CD4-positive, alpha-beta T cell (primary cell): Measurements from ENCODE around the gene MCU. TPM values are rescaled to one million over a fixed set of nuclear protein-coding genes. Genes with fewer than 3 reads are reported as not detected.

Experiments used
- ATAC-seq: fragments of 200-7000 bp; cut with Tn5 transposase; one replicate; pipeline ENCODE4 v1.10.0; 2022; ENCODE audit warnings: mild to moderate bottlenecking; ENCODE audit not compliant: poor library complexity
- CTCF ChIA-PET: fragments of 350-600 bp; sonication (Branson Sonifier 250); formaldehyde crosslinking; loops from one replicate; lab custom pipeline; 2021; ENCODE audit warnings: antibody characterized with exemption, inconsistent platforms; lab: Charles Lee
- POLR2A ChIA-PET: fragments of 350-600 bp; sonication (Branson Sonifier 250); formaldehyde crosslinking; loops from one replicate; lab custom pipeline; 2021; ENCODE audit warnings: antibody characterized with exemption, inconsistent platforms; lab: Charles Lee
- DNase-seq, 14 experiments: peaks; one replicate each; pipeline ENCODE4 v3.0.0-alpha.2; 2013 to 2020; ENCODE audit warnings: mixed read lengths in 2 of 14
- H3K27ac ChIP-seq, 2 donors: one replicate each; pipeline versions ENCODE4 v1.5.1 to v1.7.0; 2013; ENCODE audit warnings: low read length in 2 of 2, low read depth in 1 of 2, mild to moderate bottlenecking in 1 of 2
- H3K27me3 ChIP-seq, 2 experiments: 1 replicate in 1 of 2; 2 replicates in 1 of 2; pipeline versions ENCODE4 v1.6.1 to v1.7.0; 2013; ENCODE audit warnings: low read length in 2 of 2, control low read depth in 1 of 2, mild to moderate bottlenecking in 1 of 2, moderate library complexity in 1 of 2; ENCODE audit not compliant: insufficient read depth in 2 of 2, control insufficient read depth in 1 of 2
- H3K36me3 ChIP-seq: one replicate; pipeline ENCODE4 v1.6.1; 2013; ENCODE audit warnings: low read length, control low read depth; ENCODE audit not compliant: insufficient read depth
- H3K4me1 ChIP-seq: one replicate; pipeline ENCODE4 v1.6.1; 2013; ENCODE audit warnings: low read length, control low read depth; ENCODE audit not compliant: insufficient read depth
- H3K4me3 ChIP-seq: one replicate; pipeline ENCODE4 v1.5.1; 2013; ENCODE audit warnings: mild to moderate bottlenecking, low read length, moderate library complexity
- H3K9me3 ChIP-seq, 2 experiments: 1 replicate in 1 of 2; 2 replicates in 1 of 2; pipeline versions ENCODE4 v1.6.1 to v1.7.0; 2013; ENCODE audit warnings: low read length in 2 of 2, mild to moderate bottlenecking in 2 of 2, control low read depth in 1 of 2, moderate library complexity in 1 of 2; ENCODE audit not compliant: control insufficient read depth in 1 of 2, insufficient read depth in 1 of 2
- H3K27ac Mint-ChIP-seq: one replicate; pipeline ENCODE4 v1.8.0; 2020; ENCODE audit warnings: mixed read lengths
- H3K27me3 Mint-ChIP-seq: one replicate; pipeline ENCODE4 v1.8.0; 2021; ENCODE audit warnings: mixed read lengths
- H3K36me3 Mint-ChIP-seq: one replicate; pipeline ENCODE4 v1.8.0; 2021; ENCODE audit warnings: low read depth, mixed read lengths
- H3K4me1 Mint-ChIP-seq: one replicate; pipeline ENCODE4 v1.8.0; 2021; ENCODE audit warnings: low read depth, mixed read lengths
- H3K4me3 Mint-ChIP-seq: one replicate; pipeline ENCODE4 v1.8.0; 2020; ENCODE audit warnings: mild to moderate bottlenecking, mixed read lengths
- H3K9me3 Mint-ChIP-seq: one replicate; pipeline ENCODE4 v1.8.0; 2020; ENCODE audit warnings: mixed read lengths
- CTCF ChIP-seq: fragments of 200-600 bp; IDR thresholded peaks from one replicate; pipeline ENCODE4 v1.8.0; 2022; ENCODE audit warnings: antibody characterized with exemption, mild to moderate bottlenecking
- intact Hi-C, 2 experiments: fragments of 100-400 bp; cut with DNase I in 1 of 2; cut with micrococcal nuclease in 1 of 2; formaldehyde crosslinking; loops; one replicate each; pipeline versions ENCODE4 v1.15.1 to v1.9.0; 2023 to 2025; cut with DNase I, micrococcal nuclease
- total RNA-seq, 174 experiments: library from RNA in 2 of 174; stranded (reverse) in 2 of 174; gene quantifications; one replicate each; pipeline ENCODE4 v1.2.3 and lab custom pipeline; 2021 to 2026

MCU gene
- total RNA-seq, 2 experiments from 2014 or later: 10.3 to 12.0 TPM

GRCh38 chr10:72888151-72888638 is 196.3 kb downstream of the MCU start:
- no peaks in the 10 kb centered on the region for H3K27me3 Mint-ChIP-seq
- H3K36me3 Mint-ChIP-seq: peaks cover 26% of the 10 kb centered on the region
- ChIA-PET CTCF (no interaction called here), POLR2A (no interaction called here)
- no peak overlapping the region for H3K27ac Mint-ChIP-seq
- ATAC-seq (no peak), DNase-seq (no peak)
- Histone ChIP-seq H3K4me3 (no peak overlapping the region), H3K4me1 (peaks cover 3% of the 10 kb centered on the region), H3K27me3 (no peaks in the 10 kb centered on the region), H3K27ac (no peak overlapping the region), H3K9me3 (no peaks in the 10 kb centered on the region), H3K36me3 (peaks cover 2% of the 10 kb centered on the region)
- H3K4me3 Mint-ChIP-seq: no peak overlapping the region
- H3K9me3 Mint-ChIP-seq: no peaks in the 10 kb centered on the region
- peaks cover 14% of the 10 kb centered on the region for H3K4me1 Mint-ChIP-seq
- intact Hi-C loops: no loop called here
- TF ChIP-seq CTCF: no peak

GRCh38 chr10:72889391-72889831 is 197.5 kb downstream of the MCU start:
- no peak for TF ChIP-seq CTCF
- H3K9me3 ChIP-seq: no peaks in the 10 kb centered on the region
- peaks cover 3% of the 10 kb centered on the region for H3K4me1 ChIP-seq
- Mint-ChIP-seq H3K27ac (no peak overlapping the region), H3K4me3 (no peak overlapping the region), H3K27me3 (peaks cover 8% of the 10 kb centered on the region), H3K36me3 (peaks cover 26% of the 10 kb centered on the region), H3K4me1 (peaks cover 14% of the 10 kb centered on the region), H3K9me3 (no peaks in the 10 kb centered on the region)
- H3K27ac ChIP-seq: no peak overlapping the region
- CTCF ChIA-PET: no interaction called here
- POLR2A ChIA-PET: no interaction called here
- DNase-seq (no peak), ATAC-seq (no peak)
- no peak overlapping the region for H3K4me3 ChIP-seq
- H3K27me3 ChIP-seq: no peaks in the 10 kb centered on the region
- intact Hi-C loops: no loop called here
- peaks cover 2% of the 10 kb centered on the region for H3K36me3 ChIP-seq

- no peak overlapping the region for H3K27ac ChIP-seq
- Mint-ChIP-seq H3K4me1 (peaks cover 14% of the 10 kb centered on the region), H3K4me3 (no peak overlapping the region), H3K27ac (no peak overlapping the region), H3K27me3 (peaks cover 10% of the 10 kb centered on the region), H3K9me3 (no peaks in the 10 kb centered on the region), H3K36me3 (peaks cover 22% of the 10 kb centered on the region)
- CTCF ChIA-PET: no interaction called here
- no peaks in the 10 kb centered on the region for H3K9me3 ChIP-seq
- POLR2A ChIA-PET: no interaction called here
- no peak for TF ChIP-seq CTCF
- intact Hi-C loops: no loop called here
- no peaks in the 10 kb centered on the region for H3K36me3 ChIP-seq
- ATAC-seq (no peak), DNase-seq (no peak)
- H3K4me1 ChIP-seq: peaks cover 3% of the 10 kb centered on the region
- no peak overlapping the region for H3K4me3 ChIP-seq
- no peaks in the 10 kb centered on the region for H3K27me3 ChIP-seq
These were observed 198.1 kb downstream of the MCU start for GRCh38 chr10:72890086-72890485.
